ENCODE data around the gene PLPPR5.

DNA sequence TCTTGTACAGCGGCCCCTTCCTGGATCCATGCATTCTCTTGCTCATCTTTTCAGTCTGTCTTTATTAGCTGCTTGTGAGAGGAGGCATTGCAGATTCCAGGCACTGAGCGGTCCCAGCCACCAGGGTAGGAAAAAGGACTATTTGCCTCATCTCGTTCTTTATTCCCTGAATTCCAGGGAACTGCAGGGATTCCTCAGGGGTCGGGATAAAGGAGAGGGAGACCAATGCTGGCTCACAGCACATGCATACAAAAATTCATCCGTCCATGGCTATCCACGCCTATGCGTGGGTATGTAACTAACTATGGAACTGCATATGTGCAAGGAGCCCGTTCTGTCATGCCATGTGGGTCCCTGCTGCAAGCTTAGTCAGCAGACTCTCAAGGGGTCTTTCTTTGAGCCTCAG is 879 bp upstream of the PLPPR5 start:
- no peak for TF ChIP-seq CTCF (IDR thresholded peaks at IDR 0.05 in 2 of 3, conservative IDR thresholded peaks at IDR 0.05 in 1 of 3; ENCODE audit: borderline replicate concordance in 1 of 3, insufficient read depth in 1 of 3, low read depth in 2 of 3, low read length in 2 of 3)
- TF ChIP-seq POLR2A (IDR thresholded peaks at IDR 0.05; ENCODE audit: borderline replicate concordance, extremely low read depth, insufficient read depth, insufficient read length): no peak
- no peak for TF ChIP-seq EGR1 (IDR thresholded peaks at IDR 0.05; ENCODE audit: low read depth)
- TF ChIP-seq, protein P1, sequence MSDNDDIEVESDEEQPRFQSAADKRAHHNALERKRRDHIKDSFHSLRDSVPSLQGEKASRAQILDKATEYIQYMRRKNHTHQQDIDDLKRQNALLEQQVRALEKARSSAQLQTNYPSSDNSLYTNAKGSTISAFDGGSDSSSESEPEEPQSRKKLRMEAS (IDR thresholded peaks at IDR 0.05): no peak
- TF ChIP-seq SIN3A (IDR thresholded peaks at IDR 0.05; ENCODE audit: low read depth): no peak
- no peak for TF ChIP-seq CEBPB (IDR thresholded peaks at IDR 0.05; ENCODE audit: low read depth)
- TF ChIP-seq POLR2AphosphoS5 (IDR thresholded peaks at IDR 0.05; ENCODE audit: low read depth, low read length): no peak
